ENCODE measurements around the gene ITPK1.

Gene ITPK1

DNA sequence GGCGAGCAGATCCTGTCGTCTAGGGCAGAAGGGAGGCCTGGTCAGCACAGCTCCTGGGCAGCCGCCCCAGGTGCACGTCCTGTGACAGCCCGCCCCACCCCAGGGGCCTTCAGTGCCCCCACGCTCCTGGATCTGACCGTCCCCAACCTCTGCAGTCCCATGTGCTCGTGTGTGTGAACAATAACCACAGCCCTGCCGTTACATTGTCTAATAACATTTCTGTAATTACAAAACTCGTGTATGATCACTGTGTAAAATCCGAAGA is 153.0 kb downstream of the ITPK1 start:
- TF ChIP-seq, protein P1, sequence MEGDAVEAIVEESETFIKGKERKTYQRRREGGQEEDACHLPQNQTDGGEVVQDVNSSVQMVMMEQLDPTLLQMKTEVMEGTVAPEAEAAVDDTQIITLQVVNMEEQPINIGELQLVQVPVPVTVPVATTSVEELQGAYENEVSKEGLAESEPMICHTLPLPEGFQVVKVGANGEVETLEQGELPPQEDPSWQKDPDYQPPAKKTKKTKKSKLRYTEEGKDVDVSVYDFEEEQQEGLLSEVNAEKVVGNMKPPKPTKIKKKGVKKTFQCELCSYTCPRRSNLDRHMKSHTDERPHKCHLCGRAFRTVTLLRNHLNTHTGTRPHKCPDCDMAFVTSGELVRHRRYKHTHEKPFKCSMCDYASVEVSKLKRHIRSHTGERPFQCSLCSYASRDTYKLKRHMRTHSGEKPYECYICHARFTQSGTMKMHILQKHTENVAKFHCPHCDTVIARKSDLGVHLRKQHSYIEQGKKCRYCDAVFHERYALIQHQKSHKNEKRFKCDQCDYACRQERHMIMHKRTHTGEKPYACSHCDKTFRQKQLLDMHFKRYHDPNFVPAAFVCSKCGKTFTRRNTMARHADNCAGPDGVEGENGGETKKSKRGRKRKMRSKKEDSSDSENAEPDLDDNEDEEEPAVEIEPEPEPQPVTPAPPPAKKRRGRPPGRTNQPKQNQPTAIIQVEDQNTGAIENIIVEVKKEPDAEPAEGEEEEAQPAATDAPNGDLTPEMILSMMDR (IDR thresholded peaks at IDR 0.05; ENCODE audit: insufficient read depth, missing control alignments), result no peak
- FAIRE-seq (no peak), DNase-seq (ENCODE audit: insufficient read length, low spot score) (no peak)

DNA sequence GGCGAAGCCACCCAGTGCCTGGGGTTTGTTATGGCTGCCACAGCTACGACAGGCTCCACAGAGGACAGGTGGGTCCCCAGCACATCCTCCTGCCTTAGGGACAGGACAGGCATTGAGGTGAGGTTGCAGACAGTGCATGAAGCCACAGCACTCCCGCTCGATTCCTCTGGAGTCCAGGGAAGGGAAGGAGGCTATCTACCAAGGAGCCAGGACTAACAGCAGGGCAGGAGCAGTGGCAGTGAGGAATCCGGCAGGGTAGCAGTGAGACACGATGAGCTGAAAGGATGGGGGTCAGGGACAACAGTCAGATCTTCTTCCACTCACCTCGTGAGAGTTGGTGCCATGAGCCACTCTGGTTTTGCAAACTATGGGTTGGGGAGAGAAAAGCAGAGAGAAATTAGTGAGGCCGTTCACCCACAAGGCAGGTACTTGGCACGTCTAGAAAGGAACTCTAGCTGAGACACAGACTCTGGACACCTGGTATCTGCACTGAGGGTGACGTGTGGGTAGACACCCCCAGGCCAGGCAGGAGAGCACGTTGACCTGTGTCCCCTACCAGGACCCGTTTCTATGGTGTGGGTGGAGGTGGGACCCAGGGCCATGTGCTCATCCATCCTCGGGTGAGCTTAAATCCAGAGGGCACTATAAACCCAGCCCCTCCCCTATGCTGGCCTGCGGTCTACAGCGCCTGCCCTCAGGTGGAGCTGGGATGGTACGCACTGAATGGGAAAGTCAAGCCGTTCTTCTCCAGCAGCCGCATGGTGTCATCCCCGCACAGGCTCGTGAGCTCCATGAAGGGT is 153.5 kb downstream of the ITPK1 start:
- FAIRE-seq, result no peak
- no peak for DNase-seq (ENCODE audit: insufficient read length, low spot score)
- TF ChIP-seq, protein P1 (IDR thresholded peaks at IDR 0.05; ENCODE audit: insufficient read depth, missing control alignments), result no peak

DNA sequence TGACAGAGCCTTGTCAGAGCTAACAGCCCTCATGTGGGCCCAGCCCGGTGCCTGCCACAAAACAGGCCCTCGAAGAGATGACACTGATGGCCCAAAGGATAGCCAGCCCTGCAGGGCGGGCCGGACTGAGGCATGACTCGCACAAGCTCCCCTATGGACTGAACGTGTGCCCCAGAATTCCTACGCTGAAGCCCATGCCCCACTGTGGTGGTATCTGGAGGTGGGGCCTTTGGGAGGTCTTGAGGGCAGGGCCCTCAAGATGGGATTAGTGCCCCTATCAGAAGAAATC is 154.2 kb downstream of the ITPK1 start:
- TF ChIP-seq, protein P1 (IDR thresholded peaks at IDR 0.05; ENCODE audit: insufficient read depth, missing control alignments), result no peak
- no peak for FAIRE-seq
- DNase-seq (ENCODE audit: insufficient read length, low spot score), result no peak

DNA sequence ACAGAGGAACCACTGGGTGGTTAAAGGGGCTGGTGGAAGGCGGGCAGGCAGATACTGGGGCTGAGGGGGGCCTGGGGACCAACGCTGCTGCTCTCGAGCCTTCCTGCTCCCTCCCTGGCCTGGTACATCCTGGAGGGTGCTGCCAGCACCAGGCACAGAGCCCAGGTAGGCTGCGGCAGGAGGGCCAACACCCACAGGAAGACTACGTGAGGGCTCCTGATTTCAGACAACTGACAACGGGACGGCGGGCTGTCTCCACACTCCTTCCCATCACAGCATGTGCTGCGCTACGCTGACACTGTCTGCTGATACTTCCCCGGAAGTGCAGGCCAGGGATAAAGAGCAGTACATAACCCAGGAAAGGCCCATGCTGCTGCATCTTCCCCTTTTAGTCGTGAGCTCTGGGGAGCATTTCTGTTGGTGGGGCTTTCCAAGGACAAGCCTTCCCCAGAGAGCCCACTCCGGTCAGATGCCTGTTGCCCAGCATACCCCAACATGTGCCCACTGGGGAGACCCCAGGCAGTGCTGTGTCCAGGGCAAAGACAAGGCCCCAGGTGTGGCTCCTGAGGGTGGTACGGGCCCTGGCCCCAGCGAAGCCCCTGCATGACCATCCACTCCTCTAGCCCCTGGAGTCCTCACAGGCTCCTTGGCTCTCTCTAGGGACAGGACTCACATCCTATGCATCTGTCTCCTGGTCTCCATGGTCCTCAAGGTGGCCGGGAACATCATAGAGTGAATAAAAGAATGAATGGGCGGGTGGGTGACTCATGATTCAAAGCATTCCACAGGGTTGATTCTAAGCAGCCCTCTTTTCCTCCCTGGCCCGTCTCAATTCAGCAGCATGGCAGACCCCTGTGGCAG is 154.8 kb downstream of the ITPK1 start:
- FAIRE-seq (no peak), DNase-seq (ENCODE audit: insufficient read length, low spot score) (no peak)
- TF ChIP-seq, protein P1 (IDR thresholded peaks at IDR 0.05; ENCODE audit: insufficient read depth, missing control alignments), result no peak

DNA sequence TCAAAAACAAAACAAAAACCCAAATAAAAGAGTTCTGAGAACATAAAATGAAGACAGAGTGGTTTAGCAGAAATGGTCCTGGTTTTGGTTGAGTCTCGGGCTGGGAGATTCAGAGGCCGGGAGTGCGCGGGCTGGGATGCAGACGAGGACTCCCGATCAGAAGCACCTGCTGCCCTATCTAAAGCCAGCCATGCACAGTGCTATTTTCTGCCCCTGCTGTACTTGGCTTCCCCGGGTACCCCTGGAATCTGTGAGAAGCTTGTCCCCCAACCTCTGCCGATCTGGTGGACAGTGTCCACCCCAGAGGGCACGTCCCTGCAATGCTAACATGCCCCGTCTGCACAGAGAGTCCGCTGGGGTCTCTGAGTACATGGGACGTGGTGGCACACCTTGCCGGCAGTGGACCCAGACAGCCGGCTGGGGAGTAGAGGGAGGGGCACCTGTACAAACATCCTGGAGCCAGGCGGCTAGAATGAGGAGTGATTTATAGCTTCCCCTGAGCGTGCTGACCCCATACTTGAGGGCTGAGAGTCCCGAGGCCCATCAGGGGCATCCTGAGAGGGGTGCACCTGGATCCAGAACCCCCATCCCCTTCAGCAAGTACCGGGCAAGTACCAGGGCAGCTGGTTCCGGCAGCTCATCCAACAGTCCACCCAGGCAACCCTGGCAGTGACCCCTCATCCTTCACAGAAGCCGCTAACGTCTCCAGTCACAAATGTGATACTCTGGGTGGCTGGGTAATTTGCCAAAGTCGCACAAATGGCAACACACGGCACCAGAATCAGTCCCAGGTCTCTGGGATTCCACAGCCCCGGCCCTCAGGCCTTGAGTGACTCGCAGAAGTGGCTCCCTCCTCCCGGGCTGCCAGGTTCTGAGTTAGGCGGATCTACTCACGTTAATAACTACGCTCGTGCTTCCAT is 155.7 kb downstream of the ITPK1 start:
- FAIRE-seq (no peak), DNase-seq (ENCODE audit: insufficient read length, low spot score) (no peak)
- TF ChIP-seq, protein P1 (IDR thresholded peaks at IDR 0.05; ENCODE audit: insufficient read depth, missing control alignments), result no peak

DNA sequence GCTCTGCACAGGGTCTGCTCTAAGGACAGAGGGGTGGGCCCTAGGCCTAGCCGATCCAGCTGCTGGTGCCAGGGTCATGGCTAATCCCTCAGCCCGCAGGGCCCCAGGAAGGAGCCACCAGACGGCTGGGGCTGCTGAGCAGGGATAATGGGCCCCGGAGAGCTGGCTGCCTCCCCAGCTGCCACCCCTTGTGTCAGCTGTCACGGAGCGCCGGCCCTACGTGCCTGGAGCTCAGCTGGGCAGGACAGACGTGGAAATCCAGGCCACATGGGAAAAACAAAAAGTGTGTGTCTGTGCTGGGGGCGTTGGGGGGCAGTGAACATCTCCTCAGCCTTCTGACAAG is 156.6 kb downstream of the ITPK1 start:
- no peak for FAIRE-seq
- peak; percentile 100 for DNase-seq (ENCODE audit: insufficient read length, low spot score)
- TF ChIP-seq, protein P1 (IDR thresholded peaks at IDR 0.05; ENCODE audit: insufficient read depth, missing control alignments), result no peak

Data from D721Med (cell line).